ENCODE results near the gene GATB.

GRCh38 chr4:151801547-151802516 is 41.0 kb upstream of the GATB start:
- no peak for TF ChIP-seq EZH2phosphoT487 (conservative IDR thresholded peaks at IDR 0.05; ENCODE audit: low read length)
- TF ChIP-seq, protein P1, sequence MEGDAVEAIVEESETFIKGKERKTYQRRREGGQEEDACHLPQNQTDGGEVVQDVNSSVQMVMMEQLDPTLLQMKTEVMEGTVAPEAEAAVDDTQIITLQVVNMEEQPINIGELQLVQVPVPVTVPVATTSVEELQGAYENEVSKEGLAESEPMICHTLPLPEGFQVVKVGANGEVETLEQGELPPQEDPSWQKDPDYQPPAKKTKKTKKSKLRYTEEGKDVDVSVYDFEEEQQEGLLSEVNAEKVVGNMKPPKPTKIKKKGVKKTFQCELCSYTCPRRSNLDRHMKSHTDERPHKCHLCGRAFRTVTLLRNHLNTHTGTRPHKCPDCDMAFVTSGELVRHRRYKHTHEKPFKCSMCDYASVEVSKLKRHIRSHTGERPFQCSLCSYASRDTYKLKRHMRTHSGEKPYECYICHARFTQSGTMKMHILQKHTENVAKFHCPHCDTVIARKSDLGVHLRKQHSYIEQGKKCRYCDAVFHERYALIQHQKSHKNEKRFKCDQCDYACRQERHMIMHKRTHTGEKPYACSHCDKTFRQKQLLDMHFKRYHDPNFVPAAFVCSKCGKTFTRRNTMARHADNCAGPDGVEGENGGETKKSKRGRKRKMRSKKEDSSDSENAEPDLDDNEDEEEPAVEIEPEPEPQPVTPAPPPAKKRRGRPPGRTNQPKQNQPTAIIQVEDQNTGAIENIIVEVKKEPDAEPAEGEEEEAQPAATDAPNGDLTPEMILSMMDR (IDR thresholded peaks at IDR 0.05; ENCODE audit: insufficient read depth, low read length, poor library complexity, severe bottlenecking), result peak; percentile 87

All from SU-DHL-6 (cell line).